ENCODE measurements around the gene HORMAD1.

DNA sequence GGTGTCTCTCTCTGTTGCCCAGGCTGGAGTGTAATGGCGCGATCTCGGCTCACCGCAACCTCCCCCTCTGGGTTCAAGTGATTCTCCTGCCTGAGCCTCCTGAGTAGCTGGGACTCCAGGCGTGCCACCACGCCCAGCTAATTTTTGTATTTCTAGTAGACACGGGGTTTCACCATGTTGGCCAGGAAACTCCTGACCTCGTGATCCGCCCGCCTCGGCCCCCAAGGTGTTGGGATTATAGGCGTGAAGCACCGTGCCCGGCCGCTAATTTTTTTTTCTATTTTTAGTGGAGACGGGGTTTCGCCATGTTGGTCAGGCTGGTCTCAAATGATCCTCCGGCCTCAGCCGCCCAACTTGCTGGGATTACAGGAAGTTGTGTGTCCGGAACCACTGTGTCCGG is 597 bp downstream of the HORMAD1 start:
- TF ChIP-seq CTCF (IDR thresholded peaks at IDR 0.05; ENCODE audit: borderline replicate concordance, extremely low read depth, low read length, poor library complexity, severe bottlenecking) (no peak), EZH2 (IDR thresholded peaks at IDR 0.05; ENCODE audit: borderline replicate concordance, low read depth, low read length, severe bottlenecking) (no peak)
